Activated T-cell treated with anti-CD3 and anti-CD28 coated beads for 4 hours (primary cell): ENCODE measurements around the gene NSG1.
"Not testable (repeated sequence)": the region's sequence is repeated elsewhere in the genome, so short reads cannot be mapped to it uniquely, and the experiment has no call there.

Experiments
- DNase-seq: peaks from one replicate; pipeline ENCODE4 v3.0.0-alpha.2; 2020

NSG1 gene

DNA sequence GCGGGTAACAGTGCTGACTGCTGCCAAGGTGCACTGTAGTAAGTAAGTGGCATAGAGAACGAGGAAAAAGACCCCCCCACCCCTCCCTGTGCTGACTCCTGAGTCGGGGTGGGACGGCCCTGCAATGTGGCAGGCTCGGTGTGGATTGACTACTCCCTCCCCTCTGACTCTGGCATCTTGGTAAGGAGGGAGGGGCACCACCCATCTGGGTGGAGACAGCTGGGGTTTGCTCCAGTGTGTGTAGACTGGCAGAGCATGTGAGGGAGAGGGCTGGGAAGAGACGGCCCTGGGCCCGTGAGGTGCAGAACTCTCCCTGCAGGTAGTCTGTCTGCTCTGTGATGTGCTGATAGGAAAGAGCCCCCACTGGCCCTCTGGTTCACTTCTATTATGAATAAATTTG, 31.0 kb downstream of the NSG1 start:
- no peak for DNase-seq

GRCh38 chr4:4418676-4419390, 31.9 kb downstream of the NSG1 start:
- no peak for DNase-seq

DNA sequence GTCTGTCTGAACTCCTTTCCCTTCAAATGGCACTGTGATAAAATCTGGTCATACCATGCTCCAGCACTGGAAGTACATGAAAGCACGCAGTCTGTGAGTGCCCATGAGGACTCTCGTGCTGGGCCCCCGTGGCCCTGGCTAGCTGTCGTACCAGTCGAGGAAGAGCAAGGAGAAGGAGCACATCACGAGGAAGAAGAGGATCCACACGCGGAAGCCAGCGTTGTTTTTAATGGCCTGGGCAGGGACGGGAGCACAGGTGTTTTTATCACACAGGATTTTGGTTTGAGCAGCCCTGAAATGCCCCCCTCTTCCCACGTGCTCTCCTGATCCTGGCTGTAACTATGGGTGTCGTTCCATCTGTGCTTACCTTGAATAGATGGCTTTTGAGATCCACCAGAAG, 33.0 kb downstream of the NSG1 start:
- no peak for DNase-seq

GRCh38 chr4:4420421-4420820, 33.5 kb downstream of the NSG1 start:
- no peak for DNase-seq

- DNase-seq: no peak
Observed at GRCh38 chr4:4421356-4421755, 34.5 kb downstream of the NSG1 start.

DNA sequence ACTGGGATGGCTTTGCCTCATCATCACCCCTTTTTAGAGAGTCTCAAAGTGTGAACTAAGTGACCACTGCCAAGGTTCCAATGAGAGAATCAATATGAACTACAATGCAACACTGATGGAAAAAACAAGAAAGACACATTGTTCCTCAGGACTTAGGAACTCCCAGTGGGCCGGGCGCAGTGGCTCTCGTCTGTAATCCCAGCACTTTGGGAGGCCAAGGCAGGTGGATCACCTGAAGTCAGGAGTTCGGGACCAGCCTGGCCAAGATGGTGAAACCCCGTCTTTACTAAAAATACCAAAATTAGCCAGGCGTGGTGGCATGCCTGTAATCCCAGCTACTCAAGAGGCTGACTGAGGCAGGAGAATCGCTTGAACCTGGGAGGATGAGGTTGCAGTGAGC, 35.2 kb downstream of the NSG1 start:
- DNase-seq: not testable (repeated sequence)

- DNase-seq: no peak
Observed at GRCh38 chr4:4422856-4423499, 36.1 kb downstream of the NSG1 start.

- DNase-seq: no peak
Observed at GRCh38 chr4:4423706-4424498, 37.0 kb downstream of the NSG1 start.

- DNase-seq: no peak
Observed at GRCh38 chr4:4424499-4425115, 37.7 kb downstream of the NSG1 start.

- no peak for DNase-seq
Observed at GRCh38 chr4:4425119-4425690, 38.3 kb downstream of the NSG1 start.

DNA sequence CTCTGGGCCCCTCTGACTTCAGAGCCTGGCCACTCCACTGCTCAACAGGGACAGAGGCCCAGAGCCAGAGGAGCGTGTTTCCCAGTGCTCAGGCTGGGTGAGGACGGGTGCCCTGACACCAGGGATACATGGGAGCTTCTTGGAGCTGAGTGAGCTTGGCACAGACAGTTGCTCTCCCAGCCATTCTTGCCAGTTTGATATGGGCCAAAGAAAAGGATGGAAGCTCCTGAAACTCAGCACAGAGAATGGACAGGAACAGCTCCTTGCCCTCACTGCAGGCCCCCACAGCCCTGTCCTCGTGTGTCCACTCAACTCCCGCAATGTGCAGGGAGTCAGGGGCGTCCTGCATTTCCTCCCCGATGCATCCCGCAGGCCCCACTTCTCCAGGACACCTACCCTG, 38.8 kb downstream of the NSG1 start:
- no peak for DNase-seq

DNA sequence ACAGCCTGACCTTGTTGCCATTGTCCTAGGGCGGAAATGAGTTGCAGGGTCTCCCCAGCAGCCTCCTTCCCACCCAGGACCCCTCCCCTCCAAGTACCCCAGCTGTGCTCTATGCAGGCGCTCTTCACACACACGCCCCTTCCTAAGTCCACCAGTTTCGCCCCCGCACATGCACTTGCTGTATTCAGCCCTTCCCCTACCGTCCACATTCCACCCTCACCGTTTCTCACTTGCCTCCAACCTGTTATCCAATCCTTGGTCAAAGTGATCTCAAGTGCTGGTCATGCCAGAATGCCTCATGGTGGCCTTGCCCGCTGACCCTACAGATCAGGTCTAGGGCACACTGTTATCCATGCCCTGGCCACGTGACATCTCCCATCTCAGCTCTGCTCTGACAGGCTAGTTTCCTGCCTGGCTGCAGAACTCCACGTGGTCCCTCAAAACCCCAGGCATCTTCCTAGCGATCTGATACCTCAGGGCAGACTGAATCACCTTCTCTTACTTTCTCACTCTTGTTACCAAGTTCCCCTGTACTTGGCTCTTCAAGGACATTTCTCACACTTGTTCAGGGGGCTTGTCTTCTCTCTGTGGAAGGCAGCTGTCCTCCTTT, 39.7 kb downstream of the NSG1 start:
- DNase-seq: no peak

DNA sequence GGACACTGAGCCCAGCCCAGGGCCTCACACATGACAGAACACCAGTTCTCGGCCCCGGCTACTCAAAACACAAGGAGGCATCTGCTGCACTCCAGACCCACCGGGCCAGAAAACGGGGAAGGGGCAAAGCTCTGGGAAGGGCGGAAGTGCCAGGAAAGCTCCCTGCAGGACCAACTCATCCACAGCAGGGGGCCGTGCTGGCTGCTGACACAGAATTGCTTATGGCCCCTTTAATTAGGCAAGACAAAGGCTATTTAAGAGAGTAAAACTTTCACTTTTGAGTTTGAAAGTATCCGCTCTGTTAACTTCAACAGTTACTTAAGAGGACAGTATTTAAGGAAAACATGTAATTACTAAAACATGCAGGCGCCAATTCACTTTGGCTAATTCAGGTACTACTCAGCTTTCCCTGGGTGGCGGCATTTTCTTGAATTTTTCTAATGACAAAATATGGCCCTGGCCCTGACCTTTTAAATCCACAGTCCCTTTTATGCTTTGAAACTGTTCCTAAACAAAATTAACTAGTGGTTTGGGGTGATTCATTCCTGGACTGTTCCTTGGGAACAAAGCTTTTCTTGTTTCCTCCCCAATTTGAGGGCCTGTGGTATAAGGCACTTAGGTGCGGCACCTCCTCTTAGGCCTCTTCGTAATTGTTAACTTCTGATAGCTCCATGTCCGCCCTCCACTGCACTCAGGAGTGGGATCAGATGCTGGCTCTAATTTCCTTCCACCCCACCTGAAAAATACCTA, 40.4 kb downstream of the NSG1 start:
- DNase-seq: no peak

- no peak for DNase-seq
Observed at GRCh38 chr4:4427886-4428285, 41.0 kb downstream of the NSG1 start.

DNA sequence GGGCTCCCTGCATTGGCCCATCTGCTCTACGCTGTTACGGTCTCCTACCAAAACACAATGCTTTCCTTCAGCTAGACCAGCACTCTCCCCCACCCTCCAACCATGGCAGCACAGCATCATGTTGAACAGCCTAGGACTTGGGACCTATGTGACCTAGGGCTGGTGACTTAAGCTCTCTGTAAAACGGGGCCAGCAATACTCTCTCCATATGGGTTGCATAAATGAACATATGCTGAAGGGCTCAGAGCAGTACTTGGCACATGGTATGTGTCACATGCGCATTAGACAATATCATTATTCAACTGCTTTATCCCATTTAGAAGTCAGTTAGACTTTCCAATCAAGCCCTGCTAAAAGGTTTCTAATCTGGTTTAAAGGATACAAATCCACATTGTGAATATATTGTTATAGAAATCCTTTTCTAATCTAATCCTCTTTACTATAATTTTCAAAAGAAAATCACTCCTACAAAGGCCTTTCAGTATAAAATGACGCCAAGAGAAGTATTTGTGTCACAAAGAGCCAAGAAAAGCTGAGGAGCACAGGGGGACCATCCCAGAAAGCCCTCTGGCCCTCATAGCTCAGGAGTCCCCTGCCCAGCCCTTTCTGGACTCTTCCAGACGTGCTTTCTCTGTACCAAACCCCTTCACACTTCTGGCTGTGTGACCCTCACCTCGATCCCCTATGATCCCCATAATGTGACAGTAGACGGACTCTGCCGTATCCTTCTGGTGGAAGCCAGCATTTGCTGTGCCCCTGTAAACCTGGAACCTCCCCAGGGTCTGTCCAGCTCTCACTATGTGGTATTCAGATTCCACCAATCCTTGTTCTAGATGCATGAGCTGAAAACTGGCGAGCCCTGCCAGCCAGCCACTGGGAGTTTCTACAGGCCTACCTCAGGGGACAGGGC, 42.3 kb downstream of the NSG1 start:
- no peak for DNase-seq

DNA sequence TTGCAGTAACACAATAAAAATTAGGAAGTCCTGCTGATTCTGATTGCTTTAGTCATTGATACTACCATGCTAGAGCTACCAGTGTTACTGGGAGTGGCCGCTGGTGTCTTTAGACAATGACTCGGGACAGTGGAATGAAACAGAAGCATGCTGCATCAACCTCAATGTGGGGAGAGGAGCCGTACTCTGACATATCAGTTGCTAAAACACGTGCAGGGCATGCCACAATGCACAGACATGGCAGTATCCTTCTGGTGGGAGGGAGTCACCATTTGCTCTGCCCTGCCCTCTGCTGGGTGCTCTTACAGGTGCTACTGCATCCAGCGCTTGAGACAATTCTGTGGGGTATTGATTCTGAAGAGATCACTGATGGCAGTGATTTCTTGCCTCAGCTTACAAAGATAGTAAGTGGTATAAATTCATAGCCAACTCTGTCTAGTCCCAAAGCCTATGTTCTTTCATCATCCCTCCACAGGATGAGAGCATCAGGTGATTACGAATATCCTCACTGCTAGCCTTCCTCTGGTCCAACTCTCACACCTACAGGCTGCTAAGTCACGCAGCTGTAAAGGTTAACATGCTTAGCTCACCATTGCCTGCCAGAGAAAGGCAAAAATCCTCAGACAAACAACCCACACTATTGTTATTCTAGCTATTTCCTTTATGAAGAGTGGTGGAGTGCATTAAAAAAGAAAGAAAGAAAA, 43.7 kb downstream of the NSG1 start:
- peak; percentile 13 for DNase-seq

- no peak for DNase-seq
Observed at GRCh38 chr4:4432341-4433125, 45.6 kb downstream of the NSG1 start.

GRCh38 chr4:4433941-4434340, 47.0 kb downstream of the NSG1 start:
- no peak for DNase-seq

DNA sequence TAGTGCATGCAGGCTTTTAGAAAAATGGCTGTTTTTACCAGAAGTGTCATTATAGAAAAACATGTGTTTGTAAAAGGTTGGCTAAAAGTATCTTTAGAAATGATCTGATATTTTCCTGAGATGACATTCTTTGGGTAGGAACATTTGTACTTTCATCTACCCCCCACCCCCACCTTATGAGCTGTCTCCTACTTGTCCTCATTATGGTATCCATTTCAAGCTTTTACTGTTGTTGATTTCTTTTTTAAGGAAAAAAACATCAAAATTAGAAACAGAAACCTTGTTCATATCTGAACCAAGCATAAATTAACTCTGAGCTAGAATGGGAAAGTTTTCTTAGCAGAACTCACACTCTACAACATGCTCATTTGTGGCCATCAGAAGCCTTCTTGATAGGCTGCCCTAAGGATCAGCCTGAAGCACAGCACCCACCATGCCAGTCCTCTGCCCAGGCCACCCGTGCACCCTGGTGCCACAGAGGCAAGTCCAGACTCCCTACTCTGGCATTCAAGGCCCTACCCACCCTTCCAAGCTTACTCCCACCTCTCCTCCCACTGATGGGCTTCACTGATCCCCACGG, 49.4 kb downstream of the NSG1 start:
- DNase-seq: no peak
